Middle frontal gyrus (tissue), 1 donor: ENCODE results near the gene RCL1.
"Not testable (repeated sequence)": the region's sequence is repeated elsewhere in the genome, so short reads cannot be mapped to it uniquely, and the experiment has no call there.

Experiments used
- DNase-seq: peaks from one replicate; pipeline ENCODE4 v3.0.0-alpha.2; 2015; ENCODE audit warnings: low spot score; ENCODE audit errors: extremely low spot score

RCL1 gene, protein sequence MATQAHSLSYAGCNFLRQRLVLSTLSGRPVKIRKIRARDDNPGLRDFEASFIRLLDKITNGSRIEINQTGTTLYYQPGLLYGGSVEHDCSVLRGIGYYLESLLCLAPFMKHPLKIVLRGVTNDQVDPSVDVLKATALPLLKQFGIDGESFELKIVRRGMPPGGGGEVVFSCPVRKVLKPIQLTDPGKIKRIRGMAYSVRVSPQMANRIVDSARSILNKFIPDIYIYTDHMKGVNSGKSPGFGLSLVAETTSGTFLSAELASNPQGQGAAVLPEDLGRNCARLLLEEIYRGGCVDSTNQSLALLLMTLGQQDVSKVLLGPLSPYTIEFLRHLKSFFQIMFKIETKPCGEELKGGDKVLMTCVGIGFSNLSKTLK

DNA sequence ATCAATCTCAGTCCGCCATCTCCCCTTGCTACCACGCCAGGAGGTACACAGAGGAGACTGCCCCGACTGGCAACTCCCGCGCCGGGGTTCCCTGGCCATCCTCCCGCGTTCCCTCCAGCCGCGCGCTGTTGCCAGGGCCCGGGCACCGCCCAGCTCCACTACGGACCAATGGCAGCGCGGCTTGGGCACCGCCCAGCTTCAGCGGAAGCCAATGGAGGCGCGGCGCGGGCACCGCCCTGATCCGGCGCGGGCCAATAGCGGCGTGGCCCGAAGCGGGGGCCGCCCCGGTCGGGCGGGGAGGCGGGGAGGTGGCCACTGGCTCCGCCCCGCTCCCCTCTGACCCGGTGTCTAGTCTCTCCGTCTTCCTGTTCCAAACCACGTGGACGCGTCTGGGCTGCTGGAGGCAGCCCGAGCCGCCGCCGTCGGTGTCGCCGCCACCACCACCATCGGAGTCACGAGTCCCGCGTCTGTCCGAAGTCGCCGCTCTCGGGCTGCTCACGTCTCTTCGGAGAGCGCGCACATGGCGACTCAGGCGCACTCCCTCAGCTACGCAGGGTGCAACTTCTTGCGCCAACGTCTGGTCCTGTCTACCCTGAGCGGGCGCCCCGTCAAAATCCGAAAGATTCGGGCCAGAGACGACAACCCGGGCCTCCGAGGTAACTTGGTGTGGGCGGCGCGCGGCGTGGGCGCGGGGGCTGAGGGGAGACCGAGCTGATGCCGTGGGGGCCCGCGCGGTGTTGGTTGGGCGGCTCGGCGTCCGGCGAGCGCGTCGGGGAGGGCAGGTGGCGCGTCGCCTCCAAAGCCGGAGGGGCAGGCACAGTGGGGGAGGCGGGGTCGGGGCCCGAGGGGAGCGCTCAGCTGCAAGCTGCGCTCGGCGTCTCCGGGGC lies at the start of gene RCL1:
TSS of gene RCL1 (plus strand) at position 373 of the 887 bp plus-strand sequence. CDS start at position 521, 148 bp downstream.
- peak; percentile 97 for DNase-seq

- DNase-seq = no peak
Measured at GRCh38 chr9:4743131-4743875, 49.4 kb upstream of the RCL1 start.

DNA sequence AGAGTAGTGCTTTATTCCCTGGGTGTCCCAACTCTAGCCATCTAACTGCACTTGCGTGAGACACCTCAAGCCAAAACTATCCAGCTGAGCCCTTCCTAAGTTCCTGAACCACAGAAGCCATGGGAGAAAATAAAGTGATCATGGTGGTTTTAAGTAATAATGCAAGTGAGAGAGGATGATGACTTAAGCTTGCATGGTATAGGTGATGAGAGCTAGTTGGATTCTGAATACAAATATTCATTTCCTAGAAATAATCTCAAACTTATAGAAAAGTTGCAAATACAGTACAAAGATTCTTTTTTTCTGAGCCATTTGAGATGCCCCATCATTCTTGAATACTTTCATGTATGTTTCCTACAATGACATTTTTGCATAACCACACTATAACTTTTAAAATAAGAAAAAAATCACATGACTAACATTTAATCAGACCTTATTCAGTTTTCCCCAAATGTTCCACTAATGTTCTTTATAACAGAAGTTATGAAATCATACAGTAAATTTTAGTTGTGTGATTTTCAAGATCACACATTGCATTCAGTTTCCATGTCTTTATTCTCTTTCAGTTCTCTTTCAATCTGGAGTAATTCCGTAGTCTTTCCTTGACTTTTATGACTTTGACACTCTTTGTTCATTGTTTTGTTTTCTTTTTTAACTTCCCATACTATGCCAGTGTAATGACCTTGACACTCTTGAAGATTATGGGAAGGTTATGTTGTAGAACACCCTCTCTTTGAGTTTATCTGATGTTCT lies 46.3 kb upstream of the RCL1 start:
- DNase-seq = no peak

GRCh38 chr9:4748612-4749011 lies 44.1 kb upstream of the RCL1 start:
- DNase-seq = no peak

GRCh38 chr9:4750023-4750673 lies 42.6 kb upstream of the RCL1 start:
- DNase-seq = no peak

- not testable (repeated sequence) for DNase-seq
Measured at GRCh38 chr9:4754530-4754929, 38.2 kb upstream of the RCL1 start.

DNA sequence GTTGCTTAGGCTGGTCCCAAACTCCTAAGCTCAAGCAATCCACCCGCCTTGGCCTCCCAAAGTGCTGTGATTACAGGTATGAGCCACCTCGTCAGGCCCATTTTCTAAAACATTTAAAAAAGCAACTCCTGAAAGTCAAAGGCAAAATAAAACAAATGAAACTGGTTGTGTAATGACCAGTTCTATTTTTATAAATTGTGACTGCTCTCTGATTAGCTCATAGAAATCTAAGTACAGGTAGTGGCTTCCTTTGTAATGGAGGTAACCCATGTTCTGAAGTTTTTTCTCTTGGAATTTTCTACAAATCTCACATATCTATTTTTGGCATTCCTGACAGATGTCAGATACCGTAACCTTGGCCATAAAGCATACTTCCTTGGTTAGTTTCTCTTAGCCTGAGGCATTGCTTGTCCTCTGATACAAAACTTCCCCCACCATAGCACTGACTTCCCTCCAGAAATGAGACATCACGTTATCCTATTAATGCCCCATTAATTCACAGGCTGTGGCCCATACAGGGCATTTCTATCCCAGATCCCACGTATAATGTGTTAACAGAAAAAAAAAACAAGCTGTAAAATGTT lies 37.6 kb upstream of the RCL1 start:
- no peak for DNase-seq

- DNase-seq = no peak
Measured at GRCh38 chr9:4756420-4756819, 36.3 kb upstream of the RCL1 start.

GRCh38 chr9:4760122-4760521 lies 32.6 kb upstream of the RCL1 start:
- no peak for DNase-seq

GRCh38 chr9:4762108-4762885 lies 30.4 kb upstream of the RCL1 start:
- no peak for DNase-seq

- DNase-seq = no peak
Measured at GRCh38 chr9:4762886-4763541, 29.7 kb upstream of the RCL1 start.

DNA sequence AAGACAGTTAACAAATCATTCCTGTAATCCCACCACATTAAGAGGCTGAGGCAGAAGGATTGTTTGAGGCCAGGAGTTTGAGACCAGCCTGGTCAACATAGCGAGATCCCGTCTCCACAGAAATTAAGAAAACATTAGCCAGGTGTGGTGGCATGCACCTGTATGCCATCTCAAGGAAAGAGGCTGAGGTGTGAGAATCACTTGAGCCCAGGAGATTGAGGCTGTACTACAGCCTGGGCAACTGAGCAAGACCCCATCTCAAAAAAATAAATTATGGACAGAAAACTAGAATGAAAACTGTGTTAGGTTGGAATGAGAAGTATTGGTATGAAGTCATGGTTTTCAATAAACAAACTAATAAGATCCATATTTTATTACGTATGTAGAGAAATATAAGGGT lies 28.7 kb upstream of the RCL1 start:
- DNase-seq = no peak

DNA sequence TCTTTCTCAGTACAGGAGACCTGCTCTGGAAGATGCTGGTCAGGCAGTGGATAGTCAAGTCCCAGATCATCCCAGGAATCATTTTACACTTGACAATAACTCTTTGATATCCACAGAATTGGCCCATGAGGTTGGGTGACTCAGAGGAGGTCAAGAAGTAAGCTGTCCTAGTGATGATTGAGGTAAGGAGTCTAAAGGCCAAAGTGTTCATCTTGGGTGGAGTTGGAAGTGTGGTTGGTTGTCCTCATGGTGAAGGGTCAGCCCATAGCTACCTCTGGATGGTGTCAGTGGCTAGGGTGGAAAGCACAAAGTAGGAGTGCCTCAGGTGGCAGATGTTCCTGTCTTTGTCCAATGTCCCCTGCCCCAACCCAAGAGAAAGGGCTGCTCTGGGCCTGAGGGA lies 24.1 kb upstream of the RCL1 start:
- no peak for DNase-seq

- DNase-seq = no peak
Measured at GRCh38 chr9:4769321-4770080, 23.2 kb upstream of the RCL1 start.

- DNase-seq = no peak
Measured at GRCh38 chr9:4771788-4772187, 21.0 kb upstream of the RCL1 start.

GRCh38 chr9:4774209-4774608 lies 18.5 kb upstream of the RCL1 start:
- DNase-seq = no peak

DNA sequence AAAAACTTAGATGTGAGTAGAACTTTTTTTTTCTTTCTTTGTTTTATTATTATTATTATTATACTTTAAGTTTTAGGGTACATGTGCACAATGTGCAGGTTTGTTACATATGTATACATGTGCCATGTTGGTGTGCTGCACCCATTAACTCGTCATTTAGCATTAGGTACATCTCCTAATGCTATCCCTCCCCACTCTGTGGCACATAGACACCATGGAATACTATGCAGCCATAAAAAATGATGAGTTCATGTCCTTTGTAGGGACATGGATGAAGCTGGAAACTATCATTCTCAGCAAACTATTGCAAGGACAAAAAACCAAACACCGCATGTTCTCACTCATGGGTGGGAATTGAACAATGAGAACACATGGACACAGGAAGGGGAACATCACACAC lies 17.8 kb upstream of the RCL1 start:
- not testable (repeated sequence) for DNase-seq

- DNase-seq = no peak
Measured at GRCh38 chr9:4780651-4781050, 12.1 kb upstream of the RCL1 start.
